ENCODE measurements around the gene NFIA. TPM values are rescaled to one million over a fixed set of nuclear protein-coding genes. Genes with fewer than 3 reads are reported as not detected.

The NFIA gene
- total RNA-seq, 1 donor from 2014 or later = 31.3 TPM

GRCh38 chr1:61337441-61337951 is 255.1 kb downstream of the NFIA start:
- H3K4me3 ChIP-seq (ENCODE audit: low read length in 3 of 3) = peak overlapping the region in 1 of 3 donors; percentile 17
- no peaks in the 10 kb centered on the region for H3K36me3 ChIP-seq (ENCODE audit: control insufficient read depth in 3 of 3, insufficient read depth in 3 of 3, low read length in 3 of 3)
- H3K9me3 ChIP-seq (ENCODE audit: control insufficient read depth in 3 of 3, low read length in 3 of 3) = no peaks in the 10 kb centered on the region
- peak overlapping the region; percentile 75 for H3K27ac ChIP-seq (ENCODE audit: low read depth, low read length)
- peaks cover 23 to 28% (median 26%) of the 10 kb centered on the region in 3 donors for H3K4me1 ChIP-seq (ENCODE audit: control insufficient read depth in 3 of 3, insufficient read depth in 3 of 3, low read length in 3 of 3)
- H3K27me3 ChIP-seq (ENCODE audit: control insufficient read depth in 3 of 3, insufficient read depth in 3 of 3, low read length in 3 of 3) = no peaks in the 10 kb centered on the region
- H3K9ac ChIP-seq (ENCODE audit: low read depth in 1 of 3, low read length in 3 of 3) = peak overlapping the region in 2 of 3 donors; percentile 24 to 68

- Histone ChIP-seq H3K4me3 (ENCODE audit: low read length in 3 of 3) (peak overlapping the region; percentile 17 to 56 (median 55)), H3K4me1 (ENCODE audit: control insufficient read depth in 3 of 3, insufficient read depth in 3 of 3, low read length in 3 of 3) (peaks cover 23 to 28% (median 26%) of the 10 kb centered on the region in 3 donors), H3K9me3 (ENCODE audit: control insufficient read depth in 3 of 3, low read length in 3 of 3) (no peaks in the 10 kb centered on the region), H3K36me3 (ENCODE audit: control insufficient read depth in 3 of 3, insufficient read depth in 3 of 3, low read length in 3 of 3) (no peaks in the 10 kb centered on the region), H3K27ac (ENCODE audit: low read depth, low read length) (peak overlapping the region; percentile 75), H3K27me3 (ENCODE audit: control insufficient read depth in 3 of 3, insufficient read depth in 3 of 3, low read length in 3 of 3) (no peaks in the 10 kb centered on the region), H3K9ac (ENCODE audit: low read depth in 1 of 3, low read length in 3 of 3) (peak overlapping the region; percentile 24 to 68 (median 49))
Measured at GRCh38 chr1:61337981-61338848, 255.9 kb downstream of the NFIA start.

DNA sequence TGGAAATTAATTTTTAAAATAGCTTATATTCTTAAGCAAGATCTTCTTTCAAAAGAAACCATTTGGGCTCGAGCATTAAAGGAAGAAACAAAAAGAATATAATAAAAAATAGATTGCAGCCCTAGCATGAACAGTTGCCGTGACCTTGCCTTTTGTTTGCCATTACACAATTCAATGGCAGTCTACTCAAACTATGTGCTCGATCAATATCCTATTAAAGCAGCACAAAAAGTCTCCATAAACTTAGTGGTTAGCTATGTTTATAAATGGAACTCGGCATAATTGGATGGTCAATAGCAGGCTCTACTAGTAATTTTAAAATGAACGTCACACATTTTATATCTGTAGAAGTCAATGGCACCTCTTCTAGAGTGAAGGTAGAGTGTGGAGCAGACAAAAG is 256.5 kb downstream of the NFIA start:
- Histone ChIP-seq H3K9me3 (ENCODE audit: control insufficient read depth in 3 of 3, low read length in 3 of 3) (no peaks in the 10 kb centered on the region), H3K27me3 (ENCODE audit: control insufficient read depth in 3 of 3, insufficient read depth in 3 of 3, low read length in 3 of 3) (no peaks in the 10 kb centered on the region), H3K4me3 (ENCODE audit: low read length in 3 of 3) (peak overlapping the region in 1 of 3 donors; percentile 55), H3K27ac (ENCODE audit: low read depth, low read length) (peak overlapping the region; percentile 75), H3K36me3 (ENCODE audit: control insufficient read depth in 3 of 3, insufficient read depth in 3 of 3, low read length in 3 of 3) (no peaks in the 10 kb centered on the region), H3K4me1 (ENCODE audit: control insufficient read depth in 3 of 3, insufficient read depth in 3 of 3, low read length in 3 of 3) (peaks cover 23 to 28% (median 26%) of the 10 kb centered on the region in 3 donors), H3K9ac (ENCODE audit: low read depth in 1 of 3, low read length in 3 of 3) (peak overlapping the region in 2 of 3 donors; percentile 49 to 68)

GRCh38 chr1:61341426-61341825 is 259.1 kb downstream of the NFIA start:
- H3K36me3 ChIP-seq (ENCODE audit: control insufficient read depth in 3 of 3, insufficient read depth in 3 of 3, low read length in 3 of 3) = no peaks in the 10 kb centered on the region
- H3K9ac ChIP-seq (ENCODE audit: low read depth in 1 of 3, low read length in 3 of 3) = no peak overlapping the region
- H3K4me1 ChIP-seq (ENCODE audit: control insufficient read depth in 3 of 3, insufficient read depth in 3 of 3, low read length in 3 of 3) = peaks cover 19 to 21% (median 21%) of the 10 kb centered on the region in 3 donors
- no peak overlapping the region for H3K4me3 ChIP-seq (ENCODE audit: low read length in 3 of 3)
- no peak overlapping the region for H3K27ac ChIP-seq (ENCODE audit: low read depth, low read length)
- H3K27me3 ChIP-seq (ENCODE audit: control insufficient read depth in 3 of 3, insufficient read depth in 3 of 3, low read length in 3 of 3) = no peaks in the 10 kb centered on the region
- H3K9me3 ChIP-seq (ENCODE audit: control insufficient read depth in 3 of 3, low read length in 3 of 3) = no peaks in the 10 kb centered on the region

DNA sequence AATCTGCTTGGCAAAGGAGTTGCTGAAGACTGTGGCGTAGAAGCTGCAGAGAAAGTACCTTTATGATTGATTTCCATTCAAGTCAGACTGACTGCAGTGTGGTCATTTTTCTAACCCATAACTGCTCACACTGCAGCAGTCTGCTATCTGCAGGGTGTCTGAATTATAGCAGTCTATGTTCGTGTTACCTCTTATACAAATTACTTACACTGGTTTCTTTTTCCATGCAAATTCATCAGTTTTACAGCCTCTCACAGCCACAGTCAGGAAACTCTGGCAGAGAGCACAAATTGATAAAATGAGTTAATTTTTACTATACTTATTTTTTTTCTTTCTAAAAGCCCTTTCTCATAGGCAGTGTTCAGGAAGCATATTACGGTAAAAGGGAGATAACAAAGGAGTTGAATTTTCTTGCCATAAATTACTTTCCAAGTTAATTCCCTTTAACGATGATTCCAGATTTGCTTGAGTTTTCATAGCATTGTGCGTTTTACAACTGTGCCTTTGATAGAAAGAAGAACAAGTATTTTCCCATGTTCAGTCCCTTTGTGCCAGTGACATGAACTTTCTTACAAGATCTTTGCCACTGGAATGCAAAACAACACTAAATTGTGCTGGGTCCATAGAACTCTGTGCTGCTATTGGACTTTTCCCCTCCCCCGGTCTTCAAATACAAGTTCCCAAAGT is 261.5 kb downstream of the NFIA start:
- H3K4me1 ChIP-seq (ENCODE audit: control insufficient read depth in 3 of 3, insufficient read depth in 3 of 3, low read length in 3 of 3) = peaks cover 6 to 14% (median 7%) of the 10 kb centered on the region in 3 donors
- no peak overlapping the region for H3K4me3 ChIP-seq (ENCODE audit: low read length in 3 of 3)
- H3K27ac ChIP-seq (ENCODE audit: low read depth, low read length) = no peak overlapping the region
- no peak overlapping the region for H3K9ac ChIP-seq (ENCODE audit: low read depth in 1 of 3, low read length in 3 of 3)
- peaks cover 0 to 3% (median 0%) of the 10 kb centered on the region in 3 donors for H3K36me3 ChIP-seq (ENCODE audit: control insufficient read depth in 3 of 3, insufficient read depth in 3 of 3, low read length in 3 of 3)
- H3K27me3 ChIP-seq (ENCODE audit: control insufficient read depth in 3 of 3, insufficient read depth in 3 of 3, low read length in 3 of 3) = no peaks in the 10 kb centered on the region
- no peaks in the 10 kb centered on the region for H3K9me3 ChIP-seq (ENCODE audit: control insufficient read depth in 3 of 3, low read length in 3 of 3)

DNA sequence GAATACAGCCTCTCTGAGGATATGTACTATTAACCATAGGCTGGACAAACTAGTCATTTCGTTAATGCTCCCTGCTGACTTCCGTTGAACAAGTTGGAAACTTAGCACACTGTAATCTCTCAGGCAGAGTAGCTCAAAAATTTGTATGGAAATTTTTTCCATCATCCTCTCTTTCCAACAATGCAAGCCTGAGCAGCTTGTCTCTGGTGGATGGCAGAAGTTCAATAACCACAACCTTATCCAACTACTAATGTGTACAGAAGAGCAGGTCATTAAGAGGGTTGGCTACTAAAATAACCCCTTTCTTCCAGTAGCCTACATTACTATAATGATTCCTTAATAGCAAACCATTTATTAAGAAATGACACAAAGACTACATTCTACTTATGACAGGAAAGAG is 262.3 kb downstream of the NFIA start:
- no peak overlapping the region for H3K4me3 ChIP-seq (ENCODE audit: low read length in 3 of 3)
- H3K36me3 ChIP-seq (ENCODE audit: control insufficient read depth in 3 of 3, insufficient read depth in 3 of 3, low read length in 3 of 3) = peaks cover 0 to 3% (median 0%) of the 10 kb centered on the region in 3 donors
- H3K27me3 ChIP-seq (ENCODE audit: control insufficient read depth in 3 of 3, insufficient read depth in 3 of 3, low read length in 3 of 3) = no peaks in the 10 kb centered on the region
- peaks cover 3 to 14% (median 7%) of the 10 kb centered on the region in 3 donors for H3K4me1 ChIP-seq (ENCODE audit: control insufficient read depth in 3 of 3, insufficient read depth in 3 of 3, low read length in 3 of 3)
- H3K27ac ChIP-seq (ENCODE audit: low read depth, low read length) = no peak overlapping the region
- H3K9ac ChIP-seq (ENCODE audit: low read depth in 1 of 3, low read length in 3 of 3) = no peak overlapping the region
- no peaks in the 10 kb centered on the region for H3K9me3 ChIP-seq (ENCODE audit: control insufficient read depth in 3 of 3, low read length in 3 of 3)

GRCh38 chr1:61348025-61348665 is 265.8 kb downstream of the NFIA start:
- no peaks in the 10 kb centered on the region for H3K9me3 ChIP-seq (ENCODE audit: control insufficient read depth in 3 of 3, low read length in 3 of 3)
- H3K4me1 ChIP-seq (ENCODE audit: control insufficient read depth in 3 of 3, insufficient read depth in 3 of 3, low read length in 3 of 3) = peaks cover 7 to 18% (median 10%) of the 10 kb centered on the region in 3 donors
- H3K9ac ChIP-seq (ENCODE audit: low read depth in 1 of 3, low read length in 3 of 3) = no peak overlapping the region
- no peaks in the 10 kb centered on the region for H3K27me3 ChIP-seq (ENCODE audit: control insufficient read depth in 3 of 3, insufficient read depth in 3 of 3, low read length in 3 of 3)
- H3K36me3 ChIP-seq (ENCODE audit: control insufficient read depth in 3 of 3, insufficient read depth in 3 of 3, low read length in 3 of 3) = peaks cover 0 to 7% (median 3%) of the 10 kb centered on the region in 3 donors
- no peak overlapping the region for H3K4me3 ChIP-seq (ENCODE audit: low read length in 3 of 3)
- H3K27ac ChIP-seq (ENCODE audit: low read depth, low read length) = no peak overlapping the region

- peaks cover 0 to 12% (median 10%) of the 10 kb centered on the region in 3 donors for H3K4me1 ChIP-seq (ENCODE audit: control insufficient read depth in 3 of 3, insufficient read depth in 3 of 3, low read length in 3 of 3)
- peaks cover 0 to 11% (median 7%) of the 10 kb centered on the region in 3 donors for H3K36me3 ChIP-seq (ENCODE audit: control insufficient read depth in 3 of 3, insufficient read depth in 3 of 3, low read length in 3 of 3)
- no peak overlapping the region for H3K4me3 ChIP-seq (ENCODE audit: low read length in 3 of 3)
- no peak overlapping the region for H3K9ac ChIP-seq (ENCODE audit: low read depth in 1 of 3, low read length in 3 of 3)
- no peaks in the 10 kb centered on the region for H3K27me3 ChIP-seq (ENCODE audit: control insufficient read depth in 3 of 3, insufficient read depth in 3 of 3, low read length in 3 of 3)
- H3K9me3 ChIP-seq (ENCODE audit: control insufficient read depth in 3 of 3, low read length in 3 of 3) = no peaks in the 10 kb centered on the region
- H3K27ac ChIP-seq (ENCODE audit: low read depth, low read length) = no peak overlapping the region
Measured at GRCh38 chr1:61352845-61353435, 270.6 kb downstream of the NFIA start.

GRCh38 chr1:61353797-61354406 is 271.5 kb downstream of the NFIA start:
- Histone ChIP-seq H3K27ac (ENCODE audit: low read depth, low read length) (no peak overlapping the region), H3K27me3 (ENCODE audit: control insufficient read depth in 3 of 3, insufficient read depth in 3 of 3, low read length in 3 of 3) (no peaks in the 10 kb centered on the region), H3K4me3 (ENCODE audit: low read length in 3 of 3) (no peak overlapping the region), H3K36me3 (ENCODE audit: control insufficient read depth in 3 of 3, insufficient read depth in 3 of 3, low read length in 3 of 3) (peaks cover 1 to 11% (median 7%) of the 10 kb centered on the region in 3 donors), H3K9ac (ENCODE audit: low read depth in 1 of 3, low read length in 3 of 3) (no peak overlapping the region), H3K9me3 (ENCODE audit: control insufficient read depth in 3 of 3, low read length in 3 of 3) (no peaks in the 10 kb centered on the region), H3K4me1 (ENCODE audit: control insufficient read depth in 3 of 3, insufficient read depth in 3 of 3, low read length in 3 of 3) (peaks cover 0 to 9% (median 4%) of the 10 kb centered on the region in 3 donors)

Measured in skeletal muscle tissue (tissue), 4 donors.